GM12878 (cell line): ENCODE results near the gene COX6B1. TPM values are rescaled to one million over a fixed set of nuclear protein-coding genes. Genes with fewer than 3 reads are reported as not detected.
A peak's percentile ranks its signal among the peaks of the same experiment; 100 is the strongest.

Experiments used
- ATAC-seq: fragments of 200-7000 bp; cut with Tn5 transposase; 3 replicates; pipeline ENCODE4 v1.9.1; 2020; ENCODE audit warnings: mild to moderate bottlenecking, moderate library complexity
- BruUV-seq: library from RNA; stranded (reverse); fragments of 400-500 nt; replicated peaks from 2 replicates; lab custom pipeline; 2021; lab: Mats Ljungman, UMichigan
- CTCF ChIA-PET: fragments of 300-600 bp; sonication (Branson Sonifier 250); formaldehyde crosslinking; extraction: SDS; loops from one replicate; lab custom pipeline; 2021; ENCODE audit warnings: inconsistent platforms; lab: Yijun Ruan, JAX
- POLR2A ChIA-PET: fragments of 350-600 bp; formaldehyde crosslinking; extraction: SDS; loops from one replicate; lab custom pipeline; 2021; ENCODE audit warnings: inconsistent platforms; lab: Charles Lee
- RAD21 ChIA-PET: fragments of 300-600 bp; sonication (Branson Sonifier 250); formaldehyde crosslinking; loops from one replicate; lab custom pipeline; 2023; ENCODE audit warnings: antibody characterized with exemption; ENCODE audit not compliant: unreplicated experiment; lab: Charles Lee
- SMC1A ChIA-PET: fragments of 300-600 bp; sonication (Branson Sonifier 250); formaldehyde crosslinking; loops from one replicate; lab custom pipeline; 2023; ENCODE audit not compliant: unreplicated experiment, uncharacterized antibody; lab: Charles Lee
- DNase-seq: peaks from one replicate; pipeline ENCODE4 v3.0.0-alpha.2; 2011; ENCODE audit warnings: low read depth, low spot score
- FAIRE-seq: peaks from 3 replicates; lab custom pipeline; 2011; peaks lifted over from hg19 to GRCh38; lab: Jason Lieb, UNC
- H2AFZ ChIP-seq: 2 replicates; pipeline ENCODE4 v1.6.0; 2011; ENCODE audit warnings: low read depth, low read length, control low read depth; ENCODE audit not compliant: control insufficient read depth
- H3K27ac ChIP-seq: 2 replicates; pipeline ENCODE4 v1.5.1; 2011; ENCODE audit warnings: control low read depth; ENCODE audit not compliant: control insufficient read depth, insufficient read depth
- H3K27me3 ChIP-seq, 2 experiments: replicated peaks in 1 of 2; 2 replicates each; pipeline versions ENCODE4 v1.6.0 to v1.6.1; 2011; ENCODE audit warnings: low read length in 1 of 2; ENCODE audit not compliant: control insufficient read depth in 2 of 2, insufficient read depth in 2 of 2
- H3K36me3 ChIP-seq, 2 experiments: 2 replicates each; pipeline ENCODE4 v1.5.1; 2011; ENCODE audit warnings: low read length in 1 of 2; ENCODE audit not compliant: control insufficient read depth in 2 of 2, insufficient read depth in 2 of 2
- H3K4me1 ChIP-seq: 2 replicates; pipeline ENCODE4 v1.6.1; 2011; ENCODE audit warnings: mild to moderate bottlenecking, low read length, moderate library complexity, mixed read lengths; ENCODE audit not compliant: control insufficient read depth, insufficient read depth
- H3K4me2 ChIP-seq: 2 replicates; pipeline ENCODE4 v1.6.0; 2011; ENCODE audit warnings: control low read depth; ENCODE audit not compliant: control insufficient read depth, insufficient read depth
- H3K4me3 ChIP-seq: fragments of 200-600 bp; sonication (generic); 2 replicates; pipeline ENCODE4 v1.5.1; 2016
- H3K79me2 ChIP-seq: 2 replicates; pipeline ENCODE4 v1.6.0; 2011; ENCODE audit warnings: low read length; ENCODE audit not compliant: control insufficient read depth, insufficient read depth
- H3K9ac ChIP-seq: 2 replicates; pipeline ENCODE4 v1.8.0; 2011; ENCODE audit warnings: low read length, control low read depth, mixed read lengths; ENCODE audit not compliant: control insufficient read depth, insufficient read depth
- H3K9me3 ChIP-seq: replicated peaks from 3 replicates; pipeline ENCODE4 v1.5.1; 2011; ENCODE audit warnings: mild to moderate bottlenecking, low read length; ENCODE audit not compliant: control insufficient read depth, insufficient read depth
- H4K20me1 ChIP-seq: 2 replicates; pipeline ENCODE4 v1.6.0; 2011; ENCODE audit not compliant: control insufficient read depth, insufficient read depth
- CBX5 ChIP-seq: sonication (generic); IDR thresholded peaks from 2 replicates; pipeline ENCODE4 v1.6.1; 2016; ENCODE audit warnings: low read depth, moderate library complexity, mild to moderate bottlenecking, inconsistent platforms
- CREM ChIP-seq: IDR thresholded peaks from 2 replicates; pipeline ENCODE4 v1.6.1; 2014; ENCODE audit warnings: antibody characterized with exemption, low read depth
- FOXK2 ChIP-seq: fragments of 450-650 bp; IDR thresholded peaks from 2 replicates; pipeline ENCODE4 v1.6.1; 2017; ENCODE audit warnings: mild to moderate bottlenecking, moderate library complexity
- FOXM1 ChIP-seq: IDR thresholded peaks from 2 replicates; pipeline ENCODE4 v1.6.1; 2012; ENCODE audit warnings: low read depth, mild to moderate bottlenecking, inconsistent platforms, low read length, moderate library complexity
- NR2C2 ChIP-seq: IDR thresholded peaks from 2 replicates; pipeline ENCODE4 v1.6.1; 2011; ENCODE audit warnings: borderline replicate concordance, low read depth; ENCODE audit not compliant: control insufficient read depth, insufficient read length
- TCF3 ChIP-seq: IDR thresholded peaks from 2 replicates; pipeline ENCODE4 v1.6.1; 2012; ENCODE audit warnings: low read depth, mild to moderate bottlenecking, low read length, borderline replicate concordance; ENCODE audit not compliant: insufficient read depth
- YY1 ChIP-seq: IDR thresholded peaks from 2 replicates; pipeline ENCODE4 v1.6.1; 2011; ENCODE audit warnings: low read depth, mild to moderate bottlenecking, low read length
- WGBS: methylation state at CpG from one replicate; pipeline ENCODE4 v1.1.6; 2016; ENCODE audit warnings: low lambda C conversion rate; ENCODE audit not compliant: insufficient replicate concordance, insufficient coverage; ENCODE audit errors: missing lambda C conversion rate; 5-methylcytosine and 5-hydroxymethylcytosine counted together
- in situ Hi-C: fragments of 300-500 bp; cut with MboI; formaldehyde crosslinking; loops from 9 replicates; pipeline ENCODE4 v1.14.3; 2018; ENCODE audit warnings: mixed read lengths
- intact Hi-C: fragments of 100-400 bp; cut with micrococcal nuclease; formaldehyde crosslinking; loops from one replicate; pipeline ENCODE4 v1.14.2; 2022; ENCODE audit not compliant: unreplicated experiment
- polyA plus RNA-seq, 11 experiments: library from polyadenylated mRNA; depleted of rRNA in 4 of 11; unstranded in 6 of 11; stranded (reverse) in 5 of 11; fragments of >200 nt; fragmentation: Nextera tagmentation in 4 of 11; fragmentation: Illumina TruSeq in 1 of 11; extraction: Ambion mirVana in 4 of 11; extraction: Trizol in 1 of 11; gene quantifications; 1 replicate in 1 of 11; 2 replicates in 10 of 11; pipeline versions ENCODE4 v1.2.1 to v1.2.3, GENCODE V29; 2011 to 2016; ENCODE audit warnings: inconsistent platforms in 2 of 11, missing spikeins in 2 of 11, low read depth in 1 of 11
- total RNA-seq, 4 experiments: library from RNA; depleted of rRNA in 3 of 4; stranded (reverse); fragments of >200 nt in 3 of 4; fragmentation: Illumina TruSeq in 1 of 4; extraction: Trizol in 1 of 4; gene quantifications; 2 replicates each; pipeline versions ENCODE4 v1.2.1 to v1.2.3, GENCODE V29; 2013 to 2021
- TF ChIP-seq, protein P1 (sequence below): fragments of 450-650 bp; IDR thresholded peaks from 2 replicates; pipeline ENCODE4 v1.6.1; 2018; ENCODE audit warnings: borderline replicate concordance, mild to moderate bottlenecking; ENCODE audit not compliant: partially characterized antibody
- TF ChIP-seq, protein P2 (sequence below): fragments of 450-650 bp; formaldehyde crosslinking; IDR thresholded peaks from 2 replicates; pipeline ENCODE4 v1.4.0; 2020; ENCODE audit warnings: mild to moderate bottlenecking, moderate library complexity

The COX6B1 gene
- total and polyA plus RNA-seq, 10 of the 15 experiments (the other 5 are each of a cell fraction or from before 2014, with no cell fraction given): 500 to 1,700 (median 862) TPM

DNA sequence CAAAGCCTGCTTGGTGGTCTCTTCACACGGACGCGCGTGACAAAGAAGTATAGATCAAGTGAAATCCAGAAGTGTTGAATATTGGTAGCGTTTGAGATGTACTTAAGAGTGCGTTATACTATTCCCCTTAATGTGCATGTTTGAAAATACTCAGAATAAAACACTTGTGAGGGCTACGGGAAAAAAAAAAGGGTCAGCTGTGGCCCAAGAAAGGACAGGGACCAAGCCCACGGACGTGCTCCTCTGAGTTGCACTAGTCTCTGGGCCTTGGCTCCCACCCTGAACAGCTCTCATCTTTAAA is 19.9 kb upstream of the COX6B1 start:
- RAD21 ChIA-PET: no interaction called here
- Histone ChIP-seq H3K9ac (peak overlapping the region; percentile 91), H3K4me2 (peak overlapping the region; percentile 94), H3K4me1 (no peaks in the 10 kb centered on the region; the same call in 1 of the 2 replicates), H4K20me1 (no peaks in the 10 kb centered on the region), H3K27ac (peak overlapping the region; percentile 81), H2AFZ (peak overlapping the region; percentile 82), H3K27me3 (no peaks in the 10 kb centered on the region), H3K4me3 (peak overlapping the region; percentile 84), H3K79me2 (peaks cover 10% of the 10 kb centered on the region), H3K9me3 (no peaks in the 10 kb centered on the region), H3K36me3 (peaks cover 2 to 4% of the 10 kb centered on the region in 2 experiments; a peak in 1 of 4 replicates)
- FAIRE-seq (peak; percentile 44), DNase-seq (no peak), ATAC-seq (peak; percentile 52)
- in situ Hi-C loops: no loop called here
- TSS peak; percentile 100 for BruUV-seq
- CTCF ChIA-PET: no interaction called here
- POLR2A ChIA-PET: interaction anchor here (1.1 kb wide), 1 partner anchor 14 kb away, joined by 5 read pairs; the partner anchor contains the start of gene ETV2
- SMC1A ChIA-PET: no interaction called here
- intact Hi-C loops: no loop called here
- TF ChIP-seq YY1: 0 out of 2 replicates have a peak, but pooled peaks have one; percentile 11
- TF ChIP-seq CREM: no peak
- TF ChIP-seq FOXK2: no peak
- WGBS: 59% methylated on average over 9 of the region's 9 CpGs

DNA sequence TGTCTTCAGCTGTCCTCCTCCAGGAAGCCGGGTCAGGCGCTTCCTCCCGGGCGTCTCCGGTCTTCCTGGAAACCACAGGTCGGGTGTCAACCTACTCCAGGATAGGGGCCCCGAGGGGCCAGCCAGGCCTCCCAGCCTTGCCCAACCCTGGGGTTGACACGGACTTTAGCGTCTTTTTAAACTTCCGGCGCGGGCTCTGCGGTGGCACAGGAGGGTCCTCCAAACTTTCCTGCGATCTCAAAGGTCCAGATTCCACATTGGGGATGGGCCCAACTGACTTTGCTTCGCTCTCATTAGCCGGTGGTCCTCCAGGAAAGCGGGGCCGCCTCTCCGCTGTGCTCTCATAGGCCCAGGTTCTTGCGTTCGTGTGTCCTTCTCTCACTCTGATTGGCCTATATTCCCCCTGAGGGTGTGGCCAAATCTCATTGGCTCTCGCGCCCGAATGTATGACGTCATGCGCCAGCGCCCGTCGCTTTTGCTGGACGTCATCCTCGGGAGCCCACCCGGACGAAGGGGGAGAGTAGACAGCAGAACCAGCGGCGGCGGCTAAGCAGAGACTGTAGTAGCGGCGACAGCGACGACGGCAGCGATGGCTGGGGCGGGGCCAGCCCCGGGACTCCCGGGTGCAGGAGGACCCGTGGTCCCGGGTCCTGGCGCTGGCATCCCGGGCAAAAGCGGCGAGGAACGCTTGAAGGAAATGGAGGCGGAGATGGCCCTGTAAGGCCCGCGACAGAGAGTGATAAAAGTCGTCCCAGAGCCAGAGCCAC is 19.4 kb upstream of the COX6B1 start, which contains the start of gene RBM42:
RBM42 (plus strand) TSS at position 472 of the 767 bp plus-strand sequence; CDS start at position 590, 118 bp downstream.
- no TSS peak for BruUV-seq
- H3K9ac ChIP-seq: peak within 1 kb of the TSS; percentile 91
- H3K36me3 ChIP-seq: peaks cover 2 to 4% of the 10 kb centered on the region in 2 experiments; a peak in 2 of 4 replicates
- ChIA-PET SMC1A (interaction anchor here (0.9 kb wide), 1 partner anchor 9 kb away, joined by 4 read pairs; no protein-coding TSS in a partner anchor), RAD21 (no interaction called here), POLR2A (interaction anchor here (1.1 kb wide), 1 partner anchor 14 kb away, joined by 5 read pairs; the partner anchor contains the start of gene ETV2), CTCF (no interaction called here)
- peak; percentile 100 for ATAC-seq
- H3K27ac ChIP-seq: peak within 1 kb of the TSS; percentile 81
- WGBS: under 1% methylated on average over 55 of the region's 56 CpGs
- DNase-seq: peak; percentile 98
- H3K27me3 ChIP-seq: no peaks in the 10 kb centered on the region
- H4K20me1 ChIP-seq: no peaks in the 10 kb centered on the region
- in situ Hi-C loops (no loop called here), intact Hi-C loops (no loop called here)
- FAIRE-seq: peak; percentile 100
- peaks cover 10% of the 10 kb centered on the region for H3K79me2 ChIP-seq
- no peaks in the 10 kb centered on the region; the same call in 1 of the 2 replicates for H3K4me1 ChIP-seq
- H3K4me3 ChIP-seq: peak within 1 kb of the TSS; percentile 91
- H2AFZ ChIP-seq: peak within 1 kb of the TSS; percentile 82
- H3K9me3 ChIP-seq: no peaks in the 10 kb centered on the region
- H3K4me2 ChIP-seq: peak within 1 kb of the TSS; percentile 99
- TF ChIP-seq NR2C2: no peak
- TF ChIP-seq TCF3: no peak
- TF ChIP-seq CBX5: no peak
- no peak for TF ChIP-seq FOXM1
- TF ChIP-seq, protein P1, sequence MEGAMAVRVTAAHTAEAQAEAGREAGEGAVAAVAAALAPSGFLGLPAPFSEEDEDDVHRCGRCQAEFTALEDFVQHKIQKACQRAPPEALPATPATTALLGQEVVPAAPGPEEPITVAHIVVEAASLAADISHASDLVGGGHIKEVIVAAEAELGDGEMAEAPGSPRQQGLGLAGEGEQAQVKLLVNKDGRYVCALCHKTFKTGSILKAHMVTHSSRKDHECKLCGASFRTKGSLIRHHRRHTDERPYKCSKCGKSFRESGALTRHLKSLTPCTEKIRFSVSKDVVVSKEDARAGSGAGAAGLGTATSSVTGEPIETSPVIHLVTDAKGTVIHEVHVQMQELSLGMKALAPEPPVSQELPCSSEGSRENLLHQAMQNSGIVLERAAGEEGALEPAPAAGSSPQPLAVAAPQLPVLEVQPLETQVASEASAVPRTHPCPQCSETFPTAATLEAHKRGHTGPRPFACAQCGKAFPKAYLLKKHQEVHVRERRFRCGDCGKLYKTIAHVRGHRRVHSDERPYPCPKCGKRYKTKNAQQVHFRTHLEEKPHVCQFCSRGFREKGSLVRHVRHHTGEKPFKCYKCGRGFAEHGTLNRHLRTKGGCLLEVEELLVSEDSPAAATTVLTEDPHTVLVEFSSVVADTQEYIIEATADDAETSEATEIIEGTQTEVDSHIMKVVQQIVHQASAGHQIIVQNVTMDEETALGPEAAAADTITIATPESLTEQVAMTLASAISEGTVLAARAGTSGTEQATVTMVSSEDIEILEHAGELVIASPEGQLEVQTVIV: peak; percentile 67
- TF ChIP-seq, protein P2, sequence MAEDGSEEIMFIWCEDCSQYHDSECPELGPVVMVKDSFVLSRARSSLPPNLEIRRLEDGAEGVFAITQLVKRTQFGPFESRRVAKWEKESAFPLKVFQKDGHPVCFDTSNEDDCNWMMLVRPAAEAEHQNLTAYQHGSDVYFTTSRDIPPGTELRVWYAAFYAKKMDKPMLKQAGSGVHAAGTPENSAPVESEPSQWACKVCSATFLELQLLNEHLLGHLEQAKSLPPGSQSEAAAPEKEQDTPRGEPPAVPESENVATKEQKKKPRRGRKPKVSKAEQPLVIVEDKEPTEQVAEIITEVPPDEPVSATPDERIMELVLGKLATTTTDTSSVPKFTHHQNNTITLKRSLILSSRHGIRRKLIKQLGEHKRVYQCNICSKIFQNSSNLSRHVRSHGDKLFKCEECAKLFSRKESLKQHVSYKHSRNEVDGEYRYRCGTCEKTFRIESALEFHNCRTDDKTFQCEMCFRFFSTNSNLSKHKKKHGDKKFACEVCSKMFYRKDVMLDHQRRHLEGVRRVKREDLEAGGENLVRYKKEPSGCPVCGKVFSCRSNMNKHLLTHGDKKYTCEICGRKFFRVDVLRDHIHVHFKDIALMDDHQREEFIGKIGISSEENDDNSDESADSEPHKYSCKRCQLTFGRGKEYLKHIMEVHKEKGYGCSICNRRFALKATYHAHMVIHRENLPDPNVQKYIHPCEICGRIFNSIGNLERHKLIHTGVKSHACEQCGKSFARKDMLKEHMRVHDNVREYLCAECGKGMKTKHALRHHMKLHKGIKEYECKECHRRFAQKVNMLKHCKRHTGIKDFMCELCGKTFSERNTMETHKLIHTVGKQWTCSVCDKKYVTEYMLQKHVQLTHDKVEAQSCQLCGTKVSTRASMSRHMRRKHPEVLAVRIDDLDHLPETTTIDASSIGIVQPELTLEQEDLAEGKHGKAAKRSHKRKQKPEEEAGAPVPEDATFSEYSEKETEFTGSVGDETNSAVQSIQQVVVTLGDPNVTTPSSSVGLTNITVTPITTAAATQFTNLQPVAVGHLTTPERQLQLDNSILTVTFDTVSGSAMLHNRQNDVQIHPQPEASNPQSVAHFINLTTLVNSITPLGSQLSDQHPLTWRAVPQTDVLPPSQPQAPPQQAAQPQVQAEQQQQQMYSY: peak; percentile 91
